Nasal cavity respiratory epithelium epithelial cell of viscerocranial mucosa (primary cell): ENCODE results near the gene C17orf78. TPM values are rescaled to one million over a fixed set of nuclear protein-coding genes. Genes with fewer than 3 reads are reported as not detected.

Experiments
- total RNA-seq: library from RNA; depleted of rRNA; stranded (reverse); fragments of >200 nt; gene quantifications from 2 replicates; pipeline ENCODE4 v1.2.3, GENCODE V29; 2014

C17orf78 gene
- total RNA-seq = not detected in 2 replicates

GRCh38 chr17:37375706-37376105 is at the start of gene C17orf78:
C17orf78 (plus strand) TSS chr17:37375985; CDS start chr17:37376093, 108 bp downstream.

GRCh38 chr17:37406635-37407461 is 31.1 kb downstream of the C17orf78 start, which contains the start of the genes ACACA and TADA2A:
ACACA (minus strand) TSS chr17:37406836; CDS start chr17:37406299, 537 bp downstream.
TADA2A (plus strand) TSS chr17:37406886; CDS start chr17:37411366, 4,480 bp downstream.

Other genes starting within 250 kb of the C17orf78 start
- gene ACACA, start 30.9 kb downstream of the C17orf78 start, total RNA-seq = 79.3 and 130 TPM in 2 replicates
- gene TADA2A, start 30.9 kb downstream of the C17orf78 start, total RNA-seq = 19.5 and 21.1 TPM in 2 replicates
- gene DUSP14, start 113.9 kb downstream of the C17orf78 start, total RNA-seq = 94.3 and 102 TPM in 2 replicates
- 9.9 and 25.9 TPM in 2 replicates for gene SYNRG, start 233.4 kb downstream of the C17orf78 start, total RNA-seq